CMK (cell line): ENCODE data around the gene KCNJ12.
"Not testable (repeated sequence)": the region's sequence is repeated elsewhere in the genome, so short reads cannot be mapped to it uniquely, and the experiment has no call there.

ENCODE experiments used
- DNase-seq: peaks from one replicate; pipeline ENCODE4 v3.0.0-alpha.2; 2010; ENCODE audit warnings: low read depth

The KCNJ12 gene

DNA sequence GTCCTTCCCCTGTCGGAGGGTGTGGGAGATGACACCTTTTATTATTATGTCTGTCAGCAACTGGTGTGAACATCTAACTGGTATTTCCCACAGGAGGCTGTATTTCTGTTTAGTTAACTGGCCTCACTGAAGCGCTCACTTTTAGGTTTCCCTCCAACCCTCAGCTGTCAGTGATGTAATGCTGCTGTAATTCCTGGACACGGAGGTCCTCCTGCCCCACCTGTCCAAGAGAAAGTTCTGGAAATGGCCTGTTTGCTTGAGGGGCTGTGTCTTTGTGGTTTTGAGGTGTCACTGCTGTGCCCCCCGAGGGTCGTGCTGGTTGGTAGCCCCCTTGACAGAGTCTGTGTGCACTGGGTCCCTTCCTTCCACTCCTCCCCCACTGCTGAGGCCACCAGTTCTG lies 11.5 kb downstream of the KCNJ12 start:
- DNase-seq, result no peak

DNA sequence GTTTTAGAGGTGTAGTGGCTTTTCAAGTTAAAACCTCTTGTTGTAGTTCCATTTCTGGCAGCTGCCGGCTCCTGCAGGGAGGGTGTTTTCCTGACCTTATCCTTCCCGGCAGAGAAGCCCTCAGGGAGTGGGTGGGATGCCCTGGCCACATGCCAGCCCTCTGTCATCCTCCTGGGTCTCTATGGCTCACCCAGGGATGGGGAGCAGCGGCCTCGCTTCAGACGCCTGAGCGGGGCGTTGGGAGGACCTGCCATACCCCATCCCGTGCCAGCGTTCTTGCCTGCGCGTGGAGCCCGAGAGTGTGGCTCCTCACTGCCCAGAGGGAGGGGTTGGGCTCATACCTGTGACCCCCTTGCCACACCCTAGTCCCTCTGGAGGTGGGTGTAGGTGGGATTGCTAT lies 11.9 kb downstream of the KCNJ12 start:
- no peak for DNase-seq

DNA sequence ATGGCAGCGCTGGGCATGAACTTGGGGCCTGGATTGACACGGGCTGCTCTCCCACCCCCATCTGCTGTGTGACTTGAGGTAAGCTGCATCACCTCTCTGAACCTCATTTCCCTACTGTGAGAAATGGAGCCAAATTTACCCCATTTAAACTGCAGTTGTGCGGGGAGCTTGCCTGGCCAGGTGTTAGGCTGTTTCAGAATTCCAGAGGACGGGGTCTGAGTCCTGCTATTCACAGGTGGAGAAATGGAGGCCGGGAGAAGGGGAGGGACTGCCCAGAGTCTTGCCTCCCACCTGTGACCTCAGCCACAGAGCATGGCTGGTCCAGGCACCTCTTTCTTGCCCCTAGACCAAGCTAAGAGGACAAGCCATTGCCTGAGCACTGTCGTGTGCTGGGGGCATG lies 12.8 kb downstream of the KCNJ12 start:
- no peak for DNase-seq

DNA sequence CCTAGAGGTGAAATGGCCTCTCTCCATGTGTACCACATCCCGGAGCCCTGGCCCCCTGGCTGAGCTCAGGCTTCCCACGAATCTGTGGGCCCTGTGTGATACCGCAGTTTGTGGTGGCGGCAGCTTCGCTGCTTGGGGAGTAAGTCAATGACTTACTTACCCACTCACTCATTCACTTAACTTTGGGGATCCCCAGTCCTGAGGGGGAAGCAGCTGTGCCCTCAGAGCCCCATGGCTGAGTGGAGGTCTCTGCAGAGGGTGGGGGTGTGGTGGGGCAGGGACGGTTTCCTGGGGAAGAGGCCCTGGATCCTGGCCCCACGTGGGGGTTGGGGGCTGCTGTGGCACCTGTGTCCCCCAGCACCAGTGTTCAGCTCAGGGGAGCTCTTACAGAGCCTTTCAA lies 13.2 kb downstream of the KCNJ12 start:
- DNase-seq, result no peak

DNA sequence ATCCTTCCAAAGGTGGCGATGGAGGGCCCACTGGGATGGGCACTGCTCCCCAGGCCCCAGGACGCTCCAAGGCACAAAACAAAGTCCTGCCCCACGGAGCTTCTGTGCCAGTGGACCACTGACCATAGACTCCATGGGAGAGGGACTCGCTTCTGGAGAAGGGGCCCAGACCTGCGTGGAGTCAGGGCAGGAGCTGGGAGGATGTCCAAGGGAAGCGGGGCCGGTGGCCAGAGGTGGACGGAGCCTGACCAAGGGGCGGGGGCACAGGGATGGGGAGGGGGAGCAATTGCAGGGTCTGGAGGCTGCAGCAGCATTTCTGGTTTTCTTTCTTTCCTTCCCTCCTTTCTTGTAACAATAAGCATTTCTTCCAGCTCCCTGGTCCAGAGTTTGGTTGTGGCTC lies 14.1 kb downstream of the KCNJ12 start:
- no peak for DNase-seq

DNA sequence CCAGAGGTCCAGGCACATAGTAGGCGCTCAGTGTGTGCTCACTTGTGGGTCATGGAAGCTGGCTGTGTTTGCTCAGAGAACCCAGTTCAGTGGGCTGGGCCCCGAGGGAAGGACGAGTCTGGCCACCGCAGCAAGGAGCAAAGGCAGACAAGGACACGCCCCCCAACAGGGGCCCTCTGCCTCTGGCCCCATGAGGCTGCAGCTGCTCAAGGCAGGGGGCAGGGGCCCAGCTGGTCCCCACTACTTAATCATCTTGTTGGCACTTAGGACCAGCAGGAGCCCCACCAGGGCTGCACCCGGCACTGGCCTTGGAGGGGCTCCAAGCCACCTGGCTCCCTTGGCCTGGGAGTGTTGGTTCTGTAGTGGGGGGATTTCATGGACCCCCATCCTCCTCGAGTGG lies 16.1 kb downstream of the KCNJ12 start:
- no peak for DNase-seq

DNA sequence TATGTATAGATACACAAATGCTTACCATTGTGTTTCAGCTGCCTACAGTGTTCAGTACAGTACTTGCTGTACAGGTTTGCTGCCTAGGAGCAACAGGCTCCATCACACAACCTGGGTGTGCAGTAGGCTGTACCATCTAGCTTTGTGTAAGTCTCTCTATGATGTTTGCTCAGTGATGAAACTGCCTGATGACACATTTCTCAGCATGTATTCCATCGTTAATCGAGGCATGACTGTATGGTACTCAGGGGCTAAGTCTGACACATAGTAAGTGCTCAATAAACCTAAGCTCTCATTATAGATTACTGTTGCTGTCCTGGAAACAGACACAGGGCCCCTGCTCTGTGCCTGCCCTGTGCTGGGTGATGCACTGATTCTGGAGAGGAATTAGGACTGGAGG lies 18.1 kb downstream of the KCNJ12 start:
- no peak for DNase-seq

DNA sequence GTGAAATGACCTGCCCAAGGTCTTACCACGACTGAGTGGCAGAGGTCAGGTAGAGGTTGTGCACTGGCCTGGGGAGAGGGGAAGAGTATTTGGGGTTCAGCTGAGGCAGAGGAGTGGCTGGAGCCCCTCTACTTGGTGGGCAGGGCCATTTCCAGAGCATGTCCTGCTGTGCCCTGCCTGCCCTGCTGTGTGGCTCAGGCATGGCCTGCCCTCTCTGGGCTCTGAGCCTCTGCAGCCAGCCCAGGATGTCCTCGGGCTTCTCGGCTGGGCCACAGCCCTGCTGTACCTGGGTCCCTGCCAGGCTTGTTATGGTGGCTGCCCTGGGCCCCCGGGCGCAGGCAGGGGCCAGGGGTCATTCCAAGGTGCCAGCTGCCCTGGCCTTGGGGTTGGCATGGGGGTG lies 19.6 kb downstream of the KCNJ12 start:
- no peak for DNase-seq

DNA sequence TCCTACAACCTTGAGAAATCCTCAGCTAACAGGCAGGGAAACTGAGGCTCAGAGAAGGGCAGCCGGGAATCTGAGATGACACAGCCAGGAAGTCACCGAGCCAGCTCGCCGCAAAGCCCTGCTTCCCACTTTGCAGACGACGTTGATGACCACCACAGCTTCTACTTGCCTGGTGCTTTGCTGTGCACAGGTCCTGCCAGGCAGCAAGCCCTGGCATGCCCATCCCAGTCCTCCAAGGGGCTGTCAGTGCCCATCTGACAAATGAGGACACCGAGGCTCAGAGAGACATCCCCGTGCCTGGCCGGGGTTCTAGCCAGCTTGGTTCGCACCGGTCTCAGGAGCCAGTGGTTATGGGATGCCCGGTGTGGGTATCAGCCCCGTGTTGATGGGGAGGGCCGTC lies 20.1 kb downstream of the KCNJ12 start:
- no peak for DNase-seq

DNA sequence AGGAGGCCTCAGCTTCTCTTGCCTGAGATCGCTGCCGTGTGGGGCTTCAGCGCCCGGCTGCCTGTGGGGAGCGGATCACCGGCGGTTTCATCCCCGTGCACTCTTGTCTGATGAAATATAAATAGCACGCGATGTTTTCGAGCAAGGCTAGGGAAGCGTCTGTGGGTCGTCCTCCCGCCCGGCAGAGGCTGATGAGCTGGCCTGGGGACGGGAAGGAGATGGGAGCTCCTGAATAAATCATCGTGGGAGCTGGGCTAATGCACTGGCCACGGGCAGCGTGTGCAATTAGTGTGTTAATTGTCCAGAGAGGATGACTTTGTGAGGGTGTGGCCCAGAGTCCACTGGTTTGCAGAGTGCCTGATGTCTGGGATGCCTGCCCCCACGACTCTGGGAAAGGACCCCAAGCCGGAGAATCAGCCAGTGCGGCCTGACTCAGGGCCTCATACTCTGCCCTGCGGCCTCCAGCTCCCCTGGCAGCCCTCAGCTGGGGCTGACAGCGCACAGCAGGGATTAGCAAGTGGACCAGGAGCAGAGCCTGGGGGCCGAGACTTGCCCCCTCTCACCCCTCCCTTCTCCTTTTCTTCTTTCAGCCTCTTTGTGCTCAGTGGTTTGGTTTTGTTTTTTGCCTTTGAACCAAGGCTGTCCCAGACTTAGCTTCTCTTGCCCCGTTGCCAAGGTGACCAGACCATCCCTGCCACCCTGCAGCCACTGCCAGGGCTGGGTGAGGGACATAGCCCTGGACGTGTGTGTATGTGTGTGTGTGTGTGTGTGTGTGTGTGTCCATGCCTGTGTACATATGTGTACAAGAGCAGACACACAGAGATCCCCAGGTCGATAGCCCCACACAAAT lies 21.4 kb downstream of the KCNJ12 start:
- no peak for DNase-seq

DNA sequence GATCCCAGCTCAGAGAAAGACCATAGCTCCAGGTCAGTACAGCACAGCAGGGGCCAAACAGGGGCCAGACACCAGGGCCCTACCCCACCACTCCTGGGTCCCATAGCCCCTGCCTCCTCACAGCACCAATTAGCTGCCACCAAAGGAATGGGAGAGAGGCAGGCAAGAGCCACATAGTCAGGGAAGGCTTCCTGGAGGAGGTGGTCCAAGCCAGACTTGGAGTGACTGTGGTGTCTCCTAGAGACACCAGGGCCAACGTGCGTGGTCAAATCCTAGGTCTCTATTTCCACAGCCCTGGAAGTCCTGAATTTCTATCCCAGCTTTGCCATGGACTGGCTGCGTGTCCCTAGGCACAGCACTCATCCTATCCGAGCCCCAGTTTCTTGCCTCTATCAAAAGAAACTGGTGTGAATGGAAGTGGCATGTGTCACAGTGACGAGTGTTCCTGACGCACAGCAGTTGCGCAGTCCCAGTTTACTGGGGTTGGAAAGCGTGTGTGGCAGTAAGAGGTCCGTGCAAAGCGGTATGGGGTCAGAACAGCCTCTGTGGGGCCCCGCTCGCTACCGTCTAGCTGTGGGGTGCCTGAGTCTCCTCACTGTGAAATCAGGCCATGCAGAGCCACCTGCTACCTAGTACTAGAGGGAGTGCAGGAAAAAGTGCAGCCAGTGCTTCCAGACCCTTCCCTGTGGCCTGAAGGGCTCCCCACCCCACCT lies 23.5 kb downstream of the KCNJ12 start:
- DNase-seq, result no peak

DNA sequence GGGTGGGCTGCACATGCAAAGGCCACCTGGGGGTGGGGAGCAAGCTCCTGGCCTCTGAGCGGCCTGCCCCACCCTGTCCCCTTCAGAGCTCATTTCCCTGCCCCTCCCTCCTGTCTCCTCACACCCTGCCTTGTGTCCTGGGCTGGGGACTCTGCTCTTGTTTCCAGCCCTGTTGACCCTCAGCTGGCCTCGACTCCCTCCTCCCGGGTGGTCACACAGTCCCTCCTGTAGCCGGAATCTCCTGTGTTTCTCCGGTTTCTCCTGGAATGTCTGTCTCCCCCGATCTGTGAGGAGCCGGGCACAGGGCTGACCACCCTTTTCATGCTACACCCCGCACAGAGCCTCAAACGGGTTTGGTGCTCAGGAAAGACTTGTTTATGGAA lies 24.0 kb downstream of the KCNJ12 start:
- not testable (repeated sequence) for DNase-seq

DNA sequence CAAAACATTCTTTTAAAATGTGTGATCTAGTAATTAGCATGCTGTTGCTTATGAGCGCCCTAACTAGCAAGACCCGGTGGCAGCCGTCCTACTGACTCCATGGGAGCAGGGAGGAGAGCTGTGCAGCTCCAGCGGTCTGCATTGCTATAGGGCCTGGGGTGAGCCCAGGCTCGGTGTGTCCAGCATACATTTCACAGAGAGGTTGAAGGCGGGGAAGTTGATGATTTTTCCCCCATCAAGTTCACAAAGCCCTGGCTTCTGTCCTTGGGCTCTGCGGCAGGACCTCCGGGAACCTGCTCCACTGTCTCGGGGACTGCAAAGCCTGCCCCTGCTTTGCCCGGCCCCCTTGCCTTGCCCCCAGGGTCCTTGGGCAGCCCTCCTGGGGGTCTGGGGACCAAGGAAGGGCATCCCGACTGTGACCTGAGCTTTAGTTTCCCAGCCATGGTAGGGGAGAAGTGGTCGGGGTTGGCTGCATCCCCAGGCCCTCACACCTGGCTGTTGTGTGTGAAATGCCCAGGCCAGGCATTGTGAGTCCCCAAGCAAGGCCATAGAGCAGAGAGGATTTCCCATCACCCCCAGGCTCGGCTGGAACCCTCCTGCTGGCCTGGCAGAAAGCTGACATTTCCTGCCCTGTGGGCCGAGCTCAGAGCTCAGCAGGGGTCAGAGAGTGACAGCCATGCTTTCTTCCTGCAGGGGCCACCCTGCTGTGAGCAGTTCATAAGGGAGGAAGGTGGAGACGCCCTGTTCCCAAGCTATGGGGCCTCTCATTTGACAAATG lies 24.8 kb downstream of the KCNJ12 start:
- DNase-seq, result no peak

DNA sequence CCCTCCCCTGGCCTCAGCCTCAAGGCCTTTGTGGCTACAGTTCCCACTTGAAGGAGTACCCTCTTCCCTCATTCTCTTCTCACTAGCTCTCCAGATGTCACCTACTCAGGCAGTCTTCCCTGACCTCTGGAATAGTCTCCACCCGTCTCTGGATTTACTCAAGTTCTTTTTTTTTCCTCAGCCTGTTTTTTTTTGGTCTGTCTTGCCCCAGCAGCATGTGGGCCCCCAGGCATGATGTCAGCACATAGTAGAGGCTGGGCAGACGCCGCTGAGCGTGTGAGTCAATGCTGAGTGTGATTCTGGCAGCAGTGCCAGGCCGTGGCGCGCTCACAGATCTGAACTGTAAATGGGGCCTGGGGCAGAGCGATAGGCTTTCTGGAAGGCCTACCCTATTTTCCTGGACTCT lies 26.0 kb downstream of the KCNJ12 start:
- DNase-seq, result not testable (repeated sequence)

DNA sequence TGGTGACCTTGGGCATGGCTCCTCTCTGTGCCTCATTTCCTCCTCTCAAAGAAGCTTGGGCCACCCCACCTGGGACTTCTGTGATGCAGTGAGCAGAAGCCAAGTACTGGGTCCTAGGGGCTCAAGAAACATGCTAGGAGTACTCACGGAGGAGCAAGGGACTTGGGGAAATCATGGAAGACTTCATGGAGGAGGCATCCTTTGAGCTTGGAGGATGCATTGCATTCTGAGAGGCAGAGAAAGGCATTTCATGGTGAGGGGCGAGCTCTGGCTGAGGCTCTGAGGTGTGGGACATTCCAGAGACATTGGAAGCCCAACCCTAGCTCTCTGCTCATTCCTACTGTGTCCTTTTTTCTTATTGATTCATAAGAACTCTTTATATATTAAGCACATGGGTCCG lies 26.8 kb downstream of the KCNJ12 start:
- not testable (repeated sequence) for DNase-seq

DNA sequence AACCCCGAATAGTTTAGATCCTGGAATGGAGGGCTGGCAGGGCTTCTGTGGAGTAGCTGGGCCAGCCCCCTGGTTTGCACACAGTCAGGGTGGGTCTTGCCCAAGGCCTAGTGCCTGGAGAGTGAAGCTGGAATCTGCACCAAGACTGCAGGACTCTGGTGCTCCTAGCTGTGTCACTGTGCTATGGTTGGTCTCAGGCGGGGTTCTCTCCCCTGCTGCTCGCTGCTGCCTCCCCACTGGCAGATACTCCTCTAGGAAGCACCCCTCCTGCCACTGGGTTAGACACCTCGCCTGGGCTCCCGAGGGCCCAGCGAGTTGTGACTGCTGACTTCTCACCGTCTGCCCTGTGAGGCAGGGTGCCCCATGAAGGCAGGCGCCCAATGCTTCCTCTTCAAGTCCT lies 27.9 kb downstream of the KCNJ12 start:
- DNase-seq, result not testable (repeated sequence)

DNA sequence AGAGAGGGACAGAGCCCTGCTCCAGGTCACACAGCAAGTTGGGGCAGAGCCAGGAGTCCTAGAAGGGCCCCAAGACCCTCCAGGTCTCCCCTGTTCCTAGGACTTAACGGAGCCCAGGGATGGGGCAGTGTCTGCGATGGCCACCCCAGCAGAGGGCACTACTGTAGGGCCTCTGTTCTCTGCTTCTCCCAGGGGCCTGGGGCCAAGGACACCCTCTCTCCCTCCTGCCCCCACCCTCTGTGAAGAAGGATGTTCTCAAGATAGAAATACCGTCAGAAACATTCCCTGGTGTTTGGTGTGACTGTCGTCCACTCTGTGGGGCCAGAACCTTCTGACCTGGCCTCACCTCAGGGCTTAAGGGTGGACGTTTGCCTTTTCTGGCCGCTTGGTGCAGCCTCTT lies 28.4 kb downstream of the KCNJ12 start:
- DNase-seq, result not testable (repeated sequence)

DNA sequence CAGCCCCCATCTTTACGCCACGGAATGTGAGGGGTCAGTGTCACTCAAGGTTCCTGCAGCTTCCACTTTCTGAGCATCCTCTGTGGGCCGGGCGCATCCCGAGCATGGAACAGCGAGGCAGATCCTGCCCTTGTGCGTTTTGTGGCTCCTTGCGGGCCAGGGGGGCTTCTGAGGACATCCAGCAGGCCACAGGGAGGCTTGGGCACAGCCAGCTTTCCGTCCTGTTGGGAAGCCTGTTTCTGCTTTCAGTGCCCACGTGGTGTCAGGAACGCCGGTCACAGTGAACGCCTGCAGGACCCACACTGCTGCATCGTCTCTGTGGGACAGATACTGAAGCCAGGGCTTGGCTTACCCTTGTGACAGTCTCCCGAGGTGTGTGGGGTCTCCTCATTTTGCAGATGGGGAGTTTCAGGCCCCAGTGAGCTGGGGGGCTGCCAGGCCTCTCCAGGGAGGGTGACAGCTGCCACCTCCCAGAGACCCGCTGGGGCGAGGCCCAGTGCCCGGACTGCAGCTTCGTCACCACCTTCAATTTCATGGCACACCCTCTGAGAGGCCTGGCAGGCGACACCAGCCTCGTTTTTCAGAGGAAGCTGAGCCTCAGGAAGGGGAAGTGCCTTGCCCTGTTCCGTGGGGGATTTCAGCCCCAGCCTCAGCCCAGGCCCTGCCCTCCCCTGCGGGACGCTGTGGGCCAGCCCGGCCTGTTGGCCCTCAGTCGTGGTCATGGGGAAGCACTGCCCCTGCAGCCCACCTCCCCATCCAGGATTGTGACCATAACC lies 29.0 kb downstream of the KCNJ12 start:
- DNase-seq, result peak; percentile 41

DNA sequence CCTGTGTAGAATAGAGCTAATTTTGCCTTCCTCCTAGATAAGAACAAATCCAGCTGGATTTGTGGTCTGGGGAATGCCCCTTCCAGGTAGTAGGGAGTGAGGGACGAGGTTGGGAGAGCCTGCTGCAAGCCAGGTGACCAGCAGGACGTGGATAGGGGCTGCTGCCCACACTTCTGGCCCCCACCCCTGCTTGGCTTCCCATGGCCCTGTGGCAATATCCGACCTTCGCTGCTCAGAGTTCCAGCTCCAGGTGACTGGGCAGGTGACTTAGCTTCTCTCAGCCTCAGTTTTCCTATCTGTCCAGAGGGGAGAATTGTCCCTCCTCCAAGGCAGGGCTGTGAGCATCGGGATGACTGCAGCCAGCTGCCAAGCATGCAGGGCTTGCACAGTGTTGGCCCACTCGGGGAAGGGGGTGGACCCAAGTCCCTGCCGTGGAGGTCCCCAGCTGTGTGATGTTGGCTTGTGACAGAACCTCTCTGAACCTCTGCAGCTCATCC lies 29.8 kb downstream of the KCNJ12 start:
- not testable (repeated sequence) for DNase-seq

DNA sequence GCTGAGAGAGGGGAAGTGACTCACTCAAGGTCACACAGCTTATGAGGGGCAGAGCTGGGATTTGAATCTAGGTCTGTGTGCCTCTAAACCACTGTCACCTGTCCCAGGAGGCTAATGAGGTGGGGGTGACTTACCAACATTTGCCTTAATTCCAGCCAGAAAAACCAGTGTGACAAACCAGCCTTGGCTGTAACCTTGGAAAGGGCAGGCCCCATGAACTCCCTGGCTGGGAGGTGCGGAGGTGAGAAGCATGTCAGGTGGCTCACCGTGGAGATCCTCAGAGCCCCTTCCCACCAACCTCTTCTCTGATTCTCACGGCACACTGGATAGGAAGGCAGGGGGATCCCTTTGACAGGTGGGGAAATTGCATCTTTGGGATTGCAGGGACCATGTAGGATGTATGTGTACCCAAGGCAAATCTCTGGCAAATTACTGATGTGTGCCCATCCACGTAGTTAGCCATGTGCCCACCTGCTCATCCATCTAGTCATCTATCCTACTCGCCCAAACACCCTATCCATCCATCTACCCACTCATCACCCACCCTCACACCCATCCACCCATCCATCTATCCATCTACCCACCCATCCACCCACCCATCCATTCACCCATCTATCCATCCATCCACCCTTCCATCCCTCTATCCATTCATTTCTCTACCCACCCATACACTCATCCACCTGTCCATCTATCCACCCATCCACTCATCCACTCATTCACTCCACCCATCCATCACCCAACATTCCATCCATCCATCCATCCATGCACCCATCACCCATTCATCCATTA lies 30.7 kb downstream of the KCNJ12 start:
- DNase-seq, result not testable (repeated sequence)

DNA sequence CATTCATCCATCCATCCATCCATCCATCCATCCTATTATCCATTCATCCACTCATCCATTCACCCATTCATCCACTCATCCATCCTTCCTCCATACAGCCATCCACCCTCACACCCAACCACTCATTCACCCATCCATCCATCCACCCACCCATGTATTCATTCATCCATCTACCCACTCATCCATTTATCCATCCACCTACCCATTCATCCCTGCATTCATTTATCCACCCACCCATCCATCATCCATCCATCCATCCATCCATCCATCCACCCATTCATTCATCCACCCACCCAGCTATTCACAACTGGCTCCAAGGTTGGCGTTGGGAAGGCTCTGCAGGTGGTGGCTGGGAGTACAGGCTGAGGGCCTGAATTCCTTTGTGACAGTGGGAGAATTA lies 31.6 kb downstream of the KCNJ12 start:
- not testable (repeated sequence) for DNase-seq
